Right renal pelvis (tissue), 4 donors: Measurements from ENCODE around the gene AKAP8L. TPM values are rescaled to one million over a fixed set of nuclear protein-coding genes. Genes with fewer than 3 reads are reported as not detected.

Experiments
- DNase-seq, 4 donors: peaks; one replicate each; pipeline ENCODE4 v3.0.0-alpha.2; 2013; ENCODE audit warnings: low read depth in 4 of 4, low spot score in 3 of 4, missing footprints in 1 of 4
- polyA plus RNA-seq, 4 donors: library from polyadenylated mRNA; unstranded; fragments of 120-200 nt; gene quantifications; one replicate each; pipeline ENCODE4 v1.2.1, GENCODE V29; 2013; ENCODE audit not compliant: insufficient read length in 4 of 4

AKAP8L gene
- polyA plus RNA-seq, 4 donors: 99.9 to 109 (median 106) TPM

DNA sequence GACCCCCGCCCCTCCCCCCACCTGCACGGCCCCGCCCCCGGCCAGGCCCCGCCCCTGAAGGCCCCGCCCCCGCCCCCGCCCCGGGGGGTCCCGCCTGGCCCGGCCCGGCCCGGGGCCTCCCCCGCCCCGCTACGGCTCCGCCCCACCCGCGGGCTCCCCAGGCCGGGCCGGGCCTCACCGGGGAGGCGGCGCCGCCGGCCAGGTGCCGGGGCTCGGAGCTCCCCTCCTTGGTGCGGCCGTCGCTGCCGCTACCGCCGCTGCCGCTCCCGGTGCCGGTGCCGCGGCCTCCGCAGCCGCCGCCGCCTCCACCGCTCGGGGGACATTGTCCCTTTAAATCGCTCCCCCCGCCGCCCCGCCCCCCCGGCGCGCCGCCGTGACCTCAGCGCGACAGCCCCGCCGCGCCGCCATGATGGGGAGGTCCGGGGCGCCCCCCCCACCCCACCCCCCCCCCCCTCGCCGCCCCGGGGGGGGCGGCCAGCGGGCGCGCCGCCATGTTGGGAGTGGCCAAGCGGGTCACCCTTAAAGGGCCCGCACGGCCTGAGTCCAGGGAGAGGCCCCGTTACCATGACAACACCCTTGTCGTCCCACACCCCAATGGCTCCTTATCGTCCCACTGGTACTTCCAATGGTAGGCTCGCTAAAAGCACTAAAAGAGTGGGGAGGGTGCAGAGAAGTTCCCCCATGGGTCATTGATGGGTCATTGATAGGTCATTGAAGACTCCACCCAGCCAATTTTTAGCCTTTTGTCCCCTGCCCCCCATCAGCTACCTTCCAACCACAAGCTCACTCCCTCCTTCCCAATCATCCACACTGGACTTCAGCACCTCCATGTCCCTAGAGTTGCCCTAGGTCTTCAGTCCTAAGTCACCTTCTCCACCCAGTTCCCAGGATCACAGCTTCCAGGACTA, 31.1 kb upstream of the AKAP8L start, which contains the start of gene WIZ:
Gene WIZ, minus strand, starts transcription at position 337 of the 908 bp plus-strand sequence. CDS start 1,649 bp downstream, outside the sequence.
- peak in 2 of 4 donors; percentile 20 to 39 for DNase-seq

DNA sequence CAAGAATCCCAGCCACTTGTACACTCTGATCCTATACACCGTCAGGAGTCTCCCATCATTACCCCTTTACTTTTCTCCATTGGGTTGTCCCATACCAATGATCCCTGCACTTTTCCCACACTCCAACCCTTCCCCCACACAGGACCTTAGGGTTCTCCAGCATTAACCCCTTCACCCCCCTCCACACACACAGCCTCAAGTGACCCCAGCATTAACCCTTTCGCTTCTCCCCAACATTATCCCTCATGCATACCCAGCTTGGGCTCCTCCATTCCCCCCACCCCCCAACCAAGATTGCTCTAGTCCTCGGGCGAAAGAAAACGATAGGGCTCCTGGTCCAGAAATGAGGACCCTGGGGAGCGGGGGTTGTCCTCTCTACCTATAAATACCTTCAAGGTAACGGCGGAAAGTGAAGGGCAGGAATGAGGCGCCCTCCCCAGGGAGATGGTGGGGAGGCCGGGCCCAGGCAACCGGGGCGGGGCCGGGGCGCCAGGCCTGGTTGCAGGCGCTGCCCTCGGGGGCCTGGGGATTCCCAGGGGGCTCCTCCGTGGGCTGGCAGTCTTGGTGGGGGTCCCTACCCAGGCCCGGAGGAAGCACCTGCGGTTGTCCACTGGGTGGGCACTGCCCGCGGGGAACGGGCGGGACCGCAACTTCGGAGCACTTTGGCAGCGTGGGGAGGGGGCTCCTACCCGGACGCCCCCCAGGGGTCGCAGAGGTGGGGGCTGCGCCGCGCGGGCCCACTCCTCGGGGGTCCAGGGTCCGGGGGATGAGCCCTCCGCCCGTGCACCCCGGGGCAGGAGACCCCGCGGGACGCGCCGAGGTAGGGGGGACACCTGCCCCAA, 30.2 kb upstream of the AKAP8L start:
- no peak for DNase-seq

DNA sequence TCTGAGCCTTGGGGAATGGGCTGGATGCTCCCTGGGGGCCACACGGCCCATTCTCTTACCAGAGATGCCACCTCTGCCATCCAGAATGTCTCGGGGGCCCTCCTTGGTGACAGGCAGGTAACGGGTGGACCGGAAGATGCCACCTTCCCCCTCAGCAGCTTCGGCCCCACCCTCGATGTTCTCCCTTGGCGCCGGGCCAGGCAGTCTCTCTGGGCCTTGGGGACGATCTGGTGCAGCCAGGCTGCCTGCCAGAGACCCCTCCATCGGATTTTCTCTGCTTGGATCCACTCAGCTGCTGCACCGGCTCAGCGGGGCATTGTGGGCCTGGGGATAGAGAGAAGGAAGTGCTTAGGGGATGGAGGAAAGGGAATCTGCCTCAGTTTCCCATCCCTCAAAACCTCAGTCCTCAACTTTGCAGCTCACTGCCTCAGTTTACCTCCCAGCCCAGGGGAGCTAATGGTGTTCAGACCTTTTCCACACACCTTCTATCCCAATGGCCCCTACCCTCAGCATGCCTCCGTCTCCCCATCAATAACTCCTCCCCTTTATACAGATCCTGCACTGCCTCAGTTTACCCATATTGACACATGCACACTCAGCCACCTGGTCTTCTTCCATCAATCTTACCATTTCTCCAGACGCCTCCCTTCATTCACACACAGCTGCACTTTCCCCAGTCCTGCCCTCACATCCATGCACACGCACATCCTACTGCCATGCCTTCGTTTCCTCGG, 29.4 kb upstream of the AKAP8L start:
- DNase-seq: no peak

DNA sequence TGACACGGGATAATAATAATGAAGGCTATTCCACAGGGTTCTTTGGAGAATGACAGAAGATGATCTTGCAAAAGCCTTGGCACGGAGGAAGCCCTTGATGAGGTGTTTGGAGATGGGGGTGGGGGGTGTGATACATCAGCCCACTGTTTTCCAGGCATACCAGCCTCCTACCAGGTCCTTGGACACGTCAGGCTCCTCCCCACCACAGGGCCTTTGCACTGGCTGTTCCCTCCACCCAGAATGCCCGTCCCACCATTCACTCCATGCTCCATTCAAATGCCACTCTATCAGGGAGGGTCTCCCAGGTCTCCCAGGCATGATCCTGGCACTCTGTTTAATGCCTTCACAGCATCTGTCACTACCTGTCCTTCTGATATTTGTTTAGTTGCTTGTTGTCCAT, 28.3 kb upstream of the AKAP8L start:
- DNase-seq: no peak

DNA sequence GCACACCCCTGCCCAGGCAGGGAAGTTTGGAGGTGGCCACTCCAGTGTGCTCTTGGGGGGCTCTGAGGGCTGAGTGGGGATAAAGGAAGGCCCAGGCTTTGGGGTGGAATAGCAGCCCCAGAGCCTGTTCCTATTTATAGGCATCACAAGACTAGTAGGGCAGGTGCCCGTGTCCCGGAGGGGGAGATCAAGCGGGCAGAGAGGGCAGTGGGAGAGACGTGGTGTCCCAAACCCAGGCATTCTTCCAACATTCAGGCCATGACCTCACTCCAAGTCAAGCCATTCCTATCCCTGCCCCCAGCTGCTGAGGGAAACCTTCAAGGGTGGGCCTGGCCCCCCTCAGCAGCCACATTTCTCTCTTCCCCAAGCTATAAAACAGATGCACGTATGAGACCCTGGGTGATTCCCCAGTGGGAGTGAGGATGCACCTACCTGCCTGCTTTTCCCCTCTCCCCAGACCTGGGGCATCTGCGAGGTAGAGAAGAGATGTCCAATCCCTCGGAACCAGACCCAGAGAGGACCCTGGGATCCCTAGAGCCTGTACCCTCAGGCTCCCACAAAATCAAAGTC, 27.1 kb upstream of the AKAP8L start:
- no peak for DNase-seq

DNA sequence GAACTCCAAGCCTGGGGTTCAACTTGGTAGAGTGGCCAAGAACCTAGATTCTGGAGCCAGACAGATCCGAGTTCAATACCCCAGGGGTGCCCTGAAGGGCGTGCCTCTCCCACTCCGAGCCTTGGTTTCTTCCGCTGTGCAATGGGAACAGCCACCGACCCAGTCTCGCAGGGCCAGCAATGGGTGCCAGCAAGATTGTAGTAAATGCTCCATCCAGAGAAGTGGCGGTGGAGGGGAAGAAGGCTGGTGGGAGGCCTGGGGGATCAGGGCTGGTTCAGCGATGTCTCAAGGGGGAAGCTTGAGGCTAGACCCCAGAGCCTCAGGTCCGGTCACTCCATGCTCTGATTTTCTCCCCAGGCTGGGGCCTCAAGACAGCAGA, 26.4 kb upstream of the AKAP8L start:
- no peak for DNase-seq

DNA sequence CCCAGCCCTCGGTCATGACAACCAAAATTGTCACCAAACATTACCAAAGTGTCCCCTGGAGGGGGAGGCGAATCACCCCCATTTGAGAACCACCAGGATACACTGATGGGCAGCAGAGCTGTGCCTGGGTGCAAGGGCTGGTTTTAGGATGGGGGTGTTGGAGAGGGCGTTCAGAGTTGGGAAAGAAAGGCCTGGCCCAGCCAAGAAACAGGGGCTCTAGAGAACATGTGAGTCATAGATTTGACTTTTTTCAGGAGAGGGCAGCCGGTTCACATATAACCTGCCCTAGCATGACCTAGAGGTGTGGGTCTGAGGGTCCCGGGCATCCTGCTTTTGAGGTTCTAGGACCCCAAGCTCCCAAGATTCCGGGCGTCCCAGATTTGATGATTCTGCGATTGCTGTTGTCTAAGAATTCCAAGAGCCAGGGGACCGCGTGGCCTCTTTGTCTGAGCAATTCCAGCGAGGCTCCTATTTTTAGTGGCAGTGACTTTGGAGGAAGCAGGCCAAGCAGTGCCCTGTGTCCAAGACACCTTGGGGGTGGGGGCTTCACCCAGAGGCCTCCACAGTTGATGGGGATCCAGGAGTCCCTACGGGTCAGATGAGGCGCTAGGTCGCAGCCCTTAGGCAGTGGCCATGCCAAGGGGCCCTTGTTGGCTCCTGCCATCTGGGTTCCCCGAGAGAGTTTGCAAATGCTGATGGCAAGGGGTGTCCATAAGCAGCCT, 25.9 kb upstream of the AKAP8L start:
- no peak for DNase-seq

DNA sequence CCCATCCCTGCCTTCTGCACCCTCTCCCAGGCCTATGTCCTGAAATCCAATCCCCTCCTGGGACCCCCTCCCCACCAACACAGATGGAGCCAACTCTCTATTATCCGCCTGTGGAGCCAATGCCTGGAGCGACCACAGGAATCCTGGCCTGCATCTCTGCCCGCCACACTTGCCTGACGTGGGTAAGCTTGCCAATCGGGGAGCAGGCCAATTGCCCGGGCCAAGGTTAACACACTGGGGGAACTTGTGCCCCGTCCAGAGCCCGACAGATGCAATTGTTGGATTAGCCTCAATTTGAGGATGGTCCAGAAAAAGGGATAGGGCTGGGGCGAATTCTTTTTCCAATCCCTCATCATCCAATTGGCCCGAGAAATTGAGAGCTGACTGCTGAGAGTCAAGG, 25.1 kb upstream of the AKAP8L start:
- no peak for DNase-seq

DNA sequence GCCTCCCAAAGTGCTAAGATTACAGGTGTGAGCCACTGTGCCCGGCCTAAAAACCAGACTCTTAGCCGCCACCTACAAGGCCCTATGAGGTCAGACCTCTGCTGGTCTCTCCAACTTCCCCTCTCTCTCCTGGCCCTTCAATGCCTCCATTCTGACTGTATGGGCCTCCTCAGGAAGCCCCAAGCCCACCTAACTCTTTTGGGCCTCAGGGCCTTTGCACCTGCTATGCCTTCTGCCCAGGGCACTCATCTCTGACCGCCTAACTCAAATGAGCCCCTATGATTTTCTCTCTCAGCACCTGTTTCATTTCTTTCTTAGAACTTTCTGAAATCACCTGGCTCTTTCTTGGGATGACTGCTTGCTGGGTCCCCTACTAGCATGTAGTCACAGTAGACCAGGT, 24.5 kb upstream of the AKAP8L start:
- DNase-seq: no peak

DNA sequence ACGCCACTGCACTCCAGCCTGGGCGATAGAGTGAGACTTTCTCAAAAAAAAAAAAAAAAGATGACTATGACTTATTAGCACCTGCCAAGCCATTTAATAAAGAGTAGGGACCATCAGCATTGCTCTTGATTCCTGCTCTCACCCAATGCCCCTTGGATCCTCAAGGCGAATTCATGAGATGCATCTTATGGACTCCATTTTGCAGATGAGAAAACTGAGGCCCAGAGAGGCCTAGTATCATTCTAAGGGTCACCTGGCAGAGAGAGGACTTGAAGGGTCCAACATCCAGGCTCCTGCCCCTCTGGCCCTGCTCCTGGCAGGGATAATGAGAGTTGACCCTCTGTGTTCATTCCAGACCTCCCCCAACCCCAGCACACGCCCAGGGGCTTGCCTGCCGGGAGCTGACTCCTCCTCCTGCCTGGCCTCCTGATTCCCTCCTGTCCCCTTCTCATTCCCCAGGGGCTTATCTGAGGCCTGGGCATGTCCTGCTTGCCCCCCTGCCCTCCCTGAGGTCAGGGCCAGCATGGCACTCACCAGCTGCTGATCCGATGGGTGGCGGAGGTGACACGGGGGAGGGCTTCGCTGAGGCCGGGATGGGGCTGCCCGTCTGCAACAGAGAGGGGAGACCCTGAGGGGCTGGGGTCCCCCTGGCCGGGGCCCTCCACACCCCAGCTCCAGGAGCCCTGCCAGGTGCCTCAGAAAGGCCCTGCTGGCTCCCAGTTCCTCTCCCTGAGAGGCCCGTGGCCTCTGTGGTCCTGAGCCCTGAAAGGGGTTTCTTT, 23.5 kb upstream of the AKAP8L start:
- DNase-seq: no peak

DNA sequence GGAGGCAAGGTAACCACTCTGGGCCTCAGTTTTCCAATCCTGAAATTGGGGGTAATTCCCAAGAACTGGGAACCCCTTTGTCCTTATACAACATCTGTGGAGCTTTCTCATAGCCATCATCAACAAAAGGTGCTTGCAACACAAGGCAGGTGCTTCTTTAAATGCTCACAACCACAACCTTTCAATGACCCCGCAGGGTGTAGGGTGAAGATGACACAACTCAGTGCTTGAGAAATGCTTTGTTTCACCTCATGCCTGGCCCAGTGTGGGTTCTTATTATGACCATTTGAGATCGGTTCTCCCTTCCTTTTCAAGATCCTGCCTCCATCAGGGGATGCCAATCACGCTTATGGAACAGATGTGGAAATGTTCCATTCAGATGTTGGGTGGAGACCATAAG, 22.5 kb upstream of the AKAP8L start:
- DNase-seq: no peak

DNA sequence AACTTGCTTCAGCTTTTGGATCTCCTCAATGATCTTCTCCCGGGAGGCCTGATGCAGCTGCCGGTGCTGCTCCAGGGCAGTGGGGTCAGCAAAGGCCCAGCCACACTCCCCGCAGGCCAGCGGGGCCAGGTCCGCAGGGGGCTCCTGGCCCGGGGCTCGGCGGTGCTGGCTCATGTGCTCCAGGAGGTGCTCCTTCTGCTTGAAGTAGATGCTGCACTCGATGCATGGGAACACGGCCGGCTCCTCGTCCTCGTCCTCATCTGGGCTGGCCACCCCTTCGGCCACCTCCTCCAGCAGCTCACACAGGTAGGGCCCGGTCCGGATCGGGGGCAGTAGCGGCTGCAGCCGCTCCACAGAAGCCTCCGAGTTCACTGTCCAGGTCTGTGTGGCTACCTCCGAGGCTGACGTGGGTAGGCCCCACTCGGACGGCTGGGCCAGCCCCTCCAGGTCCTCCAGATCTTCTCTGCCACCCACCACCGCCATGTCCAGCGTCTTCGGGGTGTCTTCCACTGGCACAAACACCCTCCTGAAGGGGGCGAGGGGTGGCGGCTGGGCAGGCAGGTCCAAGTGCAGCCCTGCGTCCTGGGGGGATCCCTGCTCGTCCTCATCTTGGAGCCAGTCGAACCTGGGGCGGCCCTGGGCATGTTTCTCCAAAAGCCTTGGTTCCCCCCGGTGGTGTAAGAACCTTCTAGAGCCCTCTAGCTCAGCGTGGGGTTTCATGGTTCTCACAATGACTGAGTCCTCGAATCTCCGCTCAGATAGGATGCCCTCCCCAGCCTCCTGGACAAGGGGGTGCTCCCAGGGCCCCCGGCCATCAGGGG, 21.2 kb upstream of the AKAP8L start:
- DNase-seq: no peak

DNA sequence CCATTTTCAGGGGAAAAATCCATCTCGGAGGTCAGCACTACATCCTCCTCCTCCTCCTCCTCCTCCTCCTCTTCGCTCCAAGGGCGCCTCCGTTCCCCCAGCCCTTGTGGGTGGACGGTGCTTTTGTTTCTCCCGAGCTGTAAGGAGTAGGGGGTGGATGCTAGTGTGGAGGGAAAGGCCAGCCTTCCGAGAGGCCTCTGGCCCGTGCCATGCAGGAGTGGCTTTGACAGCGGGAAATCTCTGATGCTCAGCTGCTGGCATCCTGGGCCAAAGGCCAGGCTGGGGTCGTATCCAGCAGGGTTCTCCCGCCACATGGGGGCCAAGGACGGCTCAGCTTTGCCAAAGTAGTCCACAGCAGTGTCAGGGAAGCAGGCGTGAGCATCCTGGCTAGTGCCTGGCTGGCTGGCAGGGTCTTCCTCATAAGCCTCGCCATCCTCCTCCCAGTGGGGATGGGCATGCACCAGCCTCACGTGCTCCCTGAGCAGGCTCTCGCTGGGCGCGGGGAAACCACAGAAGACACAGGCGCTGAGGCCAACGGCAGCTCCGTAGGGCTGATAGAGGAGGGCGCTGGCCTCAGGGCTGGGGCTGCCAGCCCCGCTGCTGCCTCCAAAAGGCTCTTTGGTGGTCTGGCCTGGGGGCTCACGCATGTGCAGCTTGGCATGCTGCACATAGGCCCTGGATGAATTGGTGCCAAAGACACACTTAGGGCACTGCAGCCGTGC, 20.5 kb upstream of the AKAP8L start:
- no peak for DNase-seq

DNA sequence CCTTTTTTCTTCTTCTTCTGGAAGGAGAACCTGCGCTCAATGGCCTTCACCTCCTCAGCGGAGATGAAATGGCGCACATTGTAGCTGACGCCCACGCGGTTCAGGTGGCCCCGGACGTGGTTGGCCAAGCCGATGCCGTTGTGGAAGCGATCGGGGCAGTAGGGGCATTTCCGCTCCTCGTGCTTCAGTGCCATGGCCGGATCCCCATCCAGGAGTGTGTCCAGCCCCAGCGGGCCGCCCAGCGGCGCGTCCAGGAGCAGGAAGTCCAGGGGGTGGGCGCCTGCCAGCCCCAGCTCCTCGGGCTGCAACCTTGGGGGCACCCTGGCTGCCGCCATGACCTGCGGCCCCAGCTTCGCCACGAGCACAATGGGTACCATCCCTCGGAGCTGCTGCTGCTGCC, 19.8 kb upstream of the AKAP8L start:
- DNase-seq: no peak

DNA sequence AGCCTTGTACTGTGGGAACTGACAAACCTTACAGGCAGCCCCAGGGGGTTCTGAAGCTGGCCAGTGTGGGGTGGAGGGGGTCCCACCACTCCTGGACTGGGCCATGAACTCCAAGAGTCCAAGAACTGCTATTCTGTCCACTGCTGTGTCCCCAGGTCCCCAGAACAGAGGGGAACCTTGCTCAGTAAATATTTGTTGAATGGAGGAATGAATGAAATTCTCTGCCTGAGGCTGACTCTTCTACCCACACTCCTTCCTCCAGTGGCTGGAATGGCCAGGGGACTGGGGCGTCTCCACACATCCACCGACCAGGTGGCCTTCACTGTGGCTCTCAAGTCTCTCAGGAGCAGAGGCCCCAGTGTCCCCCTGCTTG, 19.3 kb upstream of the AKAP8L start:
- DNase-seq: no peak

DNA sequence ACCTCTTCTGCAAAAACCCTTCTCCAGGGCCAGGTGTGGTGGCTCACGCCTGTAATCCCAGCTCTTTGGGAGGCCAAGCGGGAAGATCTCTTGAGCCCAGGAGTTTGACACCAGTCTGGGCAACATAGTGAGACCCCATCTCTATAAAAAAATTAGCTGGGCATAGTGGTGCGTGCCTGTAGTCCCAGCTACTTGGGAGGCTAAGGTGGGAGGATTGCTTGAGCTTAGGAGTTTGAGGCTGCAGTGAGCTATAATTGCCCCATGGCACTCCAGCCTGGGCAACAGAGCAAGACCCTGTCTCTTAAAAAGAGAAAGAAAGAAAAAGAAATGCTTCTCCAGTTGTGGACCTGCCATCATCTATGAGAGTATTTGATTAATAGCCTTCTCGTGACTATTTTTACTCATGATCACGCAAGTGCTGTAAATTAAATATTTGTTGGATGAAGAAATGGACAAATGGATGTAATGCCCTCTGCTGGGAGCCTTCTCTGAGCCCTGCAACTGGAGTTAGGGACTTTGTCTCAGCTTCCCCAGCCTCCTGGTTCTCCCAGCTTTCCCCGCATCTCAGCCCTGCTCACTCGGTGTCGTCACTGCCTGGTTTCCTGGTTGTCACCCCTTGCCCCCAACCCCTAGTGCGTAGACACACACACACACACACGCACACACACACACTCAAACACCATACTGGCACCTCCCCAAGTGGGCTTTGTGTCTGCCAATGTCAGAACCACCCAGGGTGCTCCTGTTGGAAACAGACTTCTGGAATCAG, 18.8 kb upstream of the AKAP8L start:
- no peak for DNase-seq

DNA sequence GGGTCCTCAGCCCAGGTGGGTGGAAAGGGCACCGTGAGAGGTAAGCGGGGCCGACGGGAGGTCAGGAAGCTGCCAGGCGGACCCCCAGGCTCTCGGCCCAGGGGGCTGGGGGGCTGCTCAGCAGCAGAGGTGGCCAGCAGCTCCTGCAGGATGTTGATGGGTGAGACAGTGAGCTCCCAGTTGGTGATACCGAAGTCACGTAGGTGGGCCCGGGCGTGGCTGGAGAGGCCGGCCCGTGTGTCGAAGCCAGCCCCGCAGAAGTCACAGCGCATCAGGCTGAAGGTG, 18.0 kb upstream of the AKAP8L start:
- no peak for DNase-seq
